ENCODE data around the gene NUP188. TPM values are rescaled to one million over a fixed set of nuclear protein-coding genes. Genes with fewer than 3 reads are reported as not detected.
A peak's percentile ranks its signal among the peaks of the same experiment; 100 is the strongest.
"Not testable (repeated sequence)": the region's sequence is repeated elsewhere in the genome, so short reads cannot be mapped to it uniquely, and the experiment has no call there.

NUP188 gene
- total RNA-seq, 1 donor from 2014 or later, result 30.1 TPM

GRCh38 chr9:129026442-129027223 lies 79.1 kb downstream of the NUP188 start:
- DNase-seq (ENCODE audit: low spot score), result peak; percentile 62

DNA sequence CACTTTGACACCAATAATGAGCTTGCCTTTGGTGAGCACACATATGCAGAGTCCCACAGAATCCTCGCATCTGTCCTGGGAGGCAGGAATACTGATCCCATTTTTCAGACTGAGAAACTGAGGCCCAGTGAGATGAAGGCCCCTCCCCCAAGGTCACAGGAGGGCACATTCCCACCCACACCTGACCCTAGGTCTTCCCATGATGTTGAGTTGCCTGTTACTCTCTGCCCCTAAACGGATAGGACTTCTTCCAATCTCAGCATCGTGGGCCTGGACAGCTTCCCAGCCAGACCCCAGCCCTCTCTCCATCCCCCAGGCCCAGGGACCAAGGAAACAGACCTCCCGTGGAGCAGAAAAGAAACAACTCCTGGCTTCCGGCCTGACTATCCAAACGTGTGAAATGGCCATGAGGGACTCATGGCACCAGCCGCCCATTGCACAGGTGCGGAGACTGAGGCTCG lies 79.8 kb downstream of the NUP188 start:
- no peak for DNase-seq (ENCODE audit: low spot score)

DNA sequence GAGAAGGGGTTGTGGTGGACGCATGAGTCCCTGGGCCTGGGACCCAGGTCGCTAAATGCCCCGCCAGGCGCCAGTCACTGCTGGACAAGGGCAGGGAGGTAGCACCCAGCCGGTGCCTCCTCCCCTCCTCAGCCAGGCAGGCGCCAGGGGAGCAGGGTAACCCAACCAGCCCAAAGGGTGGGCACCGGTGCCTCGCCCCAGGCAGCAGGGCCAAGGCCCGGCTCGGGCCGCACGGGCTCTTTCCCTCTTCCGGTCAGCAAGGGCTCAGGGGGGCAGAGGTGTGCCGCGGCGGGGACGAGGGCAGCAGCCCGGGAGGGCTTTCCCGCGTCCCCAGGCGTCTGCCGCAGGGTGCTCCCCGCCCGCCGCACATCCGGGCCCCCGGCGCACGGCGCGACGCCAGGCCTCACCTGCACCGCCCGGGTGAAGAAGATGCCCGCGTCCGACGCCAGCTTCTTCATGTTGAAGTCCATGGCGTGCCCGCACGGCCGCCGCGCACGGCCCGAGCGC lies 80.2 kb downstream of the NUP188 start:
- DNase-seq (ENCODE audit: low spot score), result peak; percentile 45

DNA sequence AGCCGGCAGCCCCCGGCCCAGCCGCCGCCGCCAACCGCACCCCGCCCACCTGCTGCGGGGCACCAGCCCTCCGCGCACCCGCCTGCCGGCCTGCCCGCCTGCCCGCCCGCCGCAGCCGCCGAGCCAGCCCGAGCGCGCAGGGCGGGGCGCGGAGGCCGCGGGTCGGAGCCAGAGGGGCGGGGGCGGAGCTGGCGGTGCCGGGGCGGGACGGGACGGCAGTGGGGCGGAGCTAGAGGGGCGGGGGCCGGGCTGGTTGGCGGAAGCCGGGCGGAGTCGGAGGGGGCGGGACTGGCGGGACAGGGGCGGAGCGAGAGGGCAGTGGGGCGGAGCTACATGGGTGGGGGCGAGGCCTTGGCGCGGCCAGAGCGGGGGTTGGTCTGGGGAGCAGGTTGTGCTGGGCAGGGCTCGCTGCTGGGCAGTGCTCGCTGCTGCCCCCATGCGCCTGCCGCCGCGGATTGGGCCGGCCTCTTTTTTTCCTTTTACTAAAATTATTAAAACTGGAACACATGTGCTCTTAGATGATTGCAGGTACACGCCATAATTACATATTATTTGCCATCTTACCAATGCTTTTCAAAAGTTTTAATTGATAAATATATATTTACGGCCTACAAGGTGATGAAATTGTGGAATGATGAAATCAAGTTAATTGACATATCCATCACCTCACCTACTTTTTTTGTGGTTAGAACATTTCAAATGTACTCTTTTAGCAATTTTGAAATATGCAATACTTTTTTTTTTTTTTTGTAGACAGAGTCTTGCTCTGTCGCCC lies 80.9 kb downstream of the NUP188 start, which contains the start of gene SH3GLB2:
Gene SH3GLB2, minus strand, starts transcription at position 140 of the 775 bp plus-strand sequence. CDS start 177 bp downstream, outside the sequence.
- DNase-seq (ENCODE audit: low spot score), result peak; percentile 94

- no peak for DNase-seq (ENCODE audit: low spot score)
These were observed 82.7 kb downstream of the NUP188 start for GRCh38 chr9:129030191-129030590.

- DNase-seq (ENCODE audit: low spot score), result no peak
These were observed 84.0 kb downstream of the NUP188 start for GRCh38 chr9:129031514-129031913.

DNA sequence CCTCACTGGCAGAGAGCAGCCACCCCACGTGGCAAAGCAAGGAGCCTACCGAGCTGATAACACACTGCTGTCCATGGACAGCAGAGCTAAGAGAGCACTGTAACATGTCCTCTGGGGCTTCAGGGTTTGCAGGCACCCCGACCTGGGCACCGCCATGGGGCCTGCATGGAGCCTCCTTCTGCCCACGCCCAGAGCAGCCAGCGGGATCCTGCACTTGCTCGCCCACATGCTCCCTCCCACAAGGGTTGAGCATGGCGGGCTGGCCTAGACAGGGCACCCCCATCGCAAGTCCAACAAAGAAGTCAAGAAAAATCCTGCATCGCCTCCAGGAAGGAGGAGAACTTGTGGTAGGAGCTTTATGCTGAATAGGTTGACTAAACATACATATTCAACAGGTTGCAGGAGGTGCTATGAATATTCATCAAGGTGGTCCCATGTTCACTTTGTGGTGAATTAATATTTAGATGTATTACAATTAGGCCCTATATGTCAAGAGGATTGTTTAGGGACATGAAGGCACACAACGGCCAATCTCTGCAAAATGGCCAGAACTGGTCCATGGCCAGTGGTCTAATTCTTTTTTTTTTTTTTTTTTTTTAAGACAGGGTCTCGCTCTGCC lies 85.2 kb downstream of the NUP188 start:
- DNase-seq (ENCODE audit: low spot score), result no peak

GRCh38 chr9:129033216-129033615 lies 85.7 kb downstream of the NUP188 start:
- no peak for DNase-seq (ENCODE audit: low spot score)

DNA sequence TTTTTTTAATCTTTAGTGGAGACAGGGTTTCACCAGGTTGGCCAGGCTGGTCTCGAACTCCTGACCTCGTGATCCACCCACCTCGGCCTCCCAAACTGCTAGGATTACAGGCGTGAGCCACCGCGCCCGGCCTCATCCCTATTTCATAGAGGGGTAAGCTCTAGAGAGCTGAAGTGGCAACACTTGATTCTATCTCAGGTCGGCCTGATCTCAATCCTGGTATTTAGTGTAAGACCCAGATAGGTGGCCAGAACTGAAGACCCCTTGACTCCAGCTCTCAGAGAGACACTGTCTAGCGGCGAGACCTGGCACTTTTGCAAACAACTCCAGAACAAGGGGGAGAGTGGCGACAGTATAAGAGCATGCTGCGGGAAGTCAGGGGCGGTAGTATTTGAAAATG lies 88.3 kb downstream of the NUP188 start:
- not testable (repeated sequence) for DNase-seq (ENCODE audit: low spot score)

GRCh38 chr9:129036241-129036922 lies 88.9 kb downstream of the NUP188 start, which contains the start of gene MIGA2:
Gene MIGA2 (plus strand): TSS chr9:129036626. CDS start chr9:129040595, 3,969 bp downstream.
- peak; percentile 100 for DNase-seq (ENCODE audit: low spot score)

DNA sequence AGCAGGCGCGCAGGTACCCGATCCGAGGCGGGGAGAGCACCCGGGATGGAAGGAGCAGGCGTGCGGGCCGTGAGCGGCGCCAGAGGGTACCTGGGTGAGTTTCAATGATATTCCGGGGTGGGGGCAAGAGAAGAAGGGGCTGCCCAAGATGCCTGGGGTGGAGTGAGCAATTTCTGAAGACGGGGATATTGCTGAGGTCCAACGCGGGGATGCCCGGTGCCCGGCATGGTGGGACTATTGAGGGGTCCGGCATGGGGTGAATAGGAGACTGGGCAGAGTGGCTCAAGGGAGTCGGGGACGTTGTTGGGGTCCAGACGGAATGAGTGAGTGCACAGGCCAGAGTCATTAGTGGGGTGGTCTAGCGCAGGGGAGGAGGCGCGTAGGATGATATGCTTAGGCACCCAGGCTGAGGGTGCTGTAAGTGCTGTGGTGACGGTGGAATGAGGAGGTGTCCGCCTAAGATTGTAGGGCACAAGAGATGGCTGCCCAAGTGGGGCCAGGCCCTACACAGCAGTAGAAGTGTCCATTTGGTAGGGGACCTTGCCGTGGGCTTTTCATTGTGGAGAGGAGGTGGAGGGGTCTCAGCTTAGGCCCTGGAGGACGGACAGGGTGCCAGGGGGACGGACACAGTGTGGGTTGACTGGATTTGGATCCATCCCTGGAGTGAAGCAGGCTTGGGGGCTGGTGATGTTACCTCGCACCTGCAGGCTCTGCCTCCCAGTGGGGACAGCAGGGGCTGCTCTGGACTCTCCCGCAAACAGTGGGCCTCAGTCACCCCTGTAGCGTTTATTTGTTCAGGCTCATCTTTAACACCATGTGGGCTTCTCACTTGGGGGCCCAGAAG lies 89.6 kb downstream of the NUP188 start:
- no peak for DNase-seq (ENCODE audit: low spot score)

GRCh38 chr9:129037767-129038098 lies 90.2 kb downstream of the NUP188 start:
- DNase-seq (ENCODE audit: low spot score), result no peak

DNA sequence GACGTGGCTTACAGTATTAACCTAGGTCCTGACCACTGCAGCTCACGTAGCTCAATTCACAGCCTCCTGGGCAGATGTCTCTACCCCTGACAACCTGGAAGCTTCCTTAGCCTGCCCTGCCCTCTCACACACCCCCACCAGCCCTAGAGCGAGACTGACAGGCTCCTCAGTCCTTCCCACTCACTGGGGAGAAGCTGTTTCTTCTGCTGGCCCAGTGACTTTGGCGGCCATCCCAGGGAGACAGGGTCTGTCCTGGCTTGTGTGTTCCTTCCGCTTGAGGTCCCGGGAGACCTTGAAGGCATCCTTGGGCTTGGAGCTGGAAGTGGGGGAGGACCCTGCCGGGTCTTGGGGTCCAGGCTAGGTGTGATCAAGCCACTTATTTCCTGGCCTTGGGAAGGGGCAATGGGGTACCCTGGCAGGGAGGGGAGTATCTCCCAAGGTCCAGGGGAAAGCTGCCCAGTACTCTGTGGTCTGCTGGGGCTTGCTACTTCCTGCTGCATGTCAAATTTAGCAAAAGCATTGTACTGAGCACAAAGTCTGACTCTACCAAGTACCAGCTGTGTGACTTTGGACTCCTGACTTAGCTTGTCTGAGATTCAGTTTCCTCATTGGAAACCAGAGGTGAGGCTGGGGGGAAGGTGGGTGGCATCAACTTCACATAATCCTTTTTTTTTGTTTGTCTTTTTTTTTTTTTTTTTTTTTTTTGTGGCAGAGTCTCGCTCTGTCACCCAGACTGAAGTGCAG lies 90.8 kb downstream of the NUP188 start:
- no peak for DNase-seq (ENCODE audit: low spot score)

- DNase-seq (ENCODE audit: low spot score), result no peak
These were observed 92.7 kb downstream of the NUP188 start for GRCh38 chr9:129040113-129040643.

DNA sequence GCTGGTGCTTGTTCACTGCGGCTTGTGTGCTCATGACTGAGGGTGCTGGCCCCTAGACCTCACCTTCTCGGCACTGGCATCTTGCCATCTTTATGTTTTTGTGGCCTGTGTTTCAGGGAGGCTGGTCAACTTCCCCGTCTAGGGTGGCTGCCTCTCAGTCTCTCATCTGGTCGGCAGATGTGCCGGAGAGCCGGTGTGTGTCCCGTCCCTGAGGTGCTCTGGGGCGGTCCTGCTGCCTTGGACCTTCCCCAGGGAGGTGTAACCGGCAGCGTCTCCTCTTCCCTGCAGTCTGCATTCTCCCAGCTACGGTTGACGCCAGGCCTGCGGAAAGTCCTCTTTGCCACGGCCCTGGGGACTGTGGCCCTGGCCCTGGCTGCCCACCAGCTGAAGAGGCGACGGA lies 94.5 kb downstream of the NUP188 start:
- no peak for DNase-seq (ENCODE audit: low spot score)

DNA sequence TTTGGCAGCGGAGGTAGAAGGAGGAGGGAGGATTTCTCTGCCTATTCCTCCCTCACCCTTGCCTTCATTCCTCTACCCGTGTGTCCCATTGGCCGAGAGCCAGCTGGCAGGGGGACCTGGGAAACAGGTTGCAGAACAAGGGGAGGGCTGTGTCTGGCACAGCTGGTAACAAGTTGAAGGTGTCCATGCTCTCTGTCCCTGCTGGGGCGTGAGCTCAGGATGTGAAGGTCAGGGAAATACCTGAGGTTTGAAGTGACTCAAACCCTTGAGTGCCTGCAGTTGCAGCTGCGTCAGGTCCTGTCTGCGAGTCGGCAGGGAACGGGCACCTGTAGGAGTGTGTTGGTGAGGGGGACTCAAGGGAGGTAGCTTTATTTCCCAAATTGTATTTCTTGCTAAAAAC lies 105.1 kb downstream of the NUP188 start:
- DNase-seq (ENCODE audit: low spot score), result no peak

DNA sequence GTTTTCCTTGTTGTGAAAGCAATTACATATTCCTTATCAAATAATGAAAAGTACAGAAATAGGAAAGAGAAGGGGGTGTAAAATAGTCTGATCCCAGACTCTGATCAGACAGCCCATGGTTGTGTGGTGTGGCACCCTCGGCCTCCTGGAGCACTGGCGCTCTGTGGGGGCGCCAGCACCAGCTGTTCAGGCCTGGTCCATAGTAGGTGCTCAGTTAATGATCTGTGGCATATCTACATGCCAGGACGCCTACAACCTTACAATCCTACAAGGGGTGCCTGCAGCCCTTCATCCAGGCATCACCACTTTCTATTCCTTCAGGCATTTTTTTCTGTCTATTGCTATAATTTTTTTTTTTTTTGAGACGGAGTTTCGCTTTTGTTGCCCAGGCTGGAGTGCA lies 105.5 kb downstream of the NUP188 start:
- DNase-seq (ENCODE audit: low spot score), result no peak

DNA sequence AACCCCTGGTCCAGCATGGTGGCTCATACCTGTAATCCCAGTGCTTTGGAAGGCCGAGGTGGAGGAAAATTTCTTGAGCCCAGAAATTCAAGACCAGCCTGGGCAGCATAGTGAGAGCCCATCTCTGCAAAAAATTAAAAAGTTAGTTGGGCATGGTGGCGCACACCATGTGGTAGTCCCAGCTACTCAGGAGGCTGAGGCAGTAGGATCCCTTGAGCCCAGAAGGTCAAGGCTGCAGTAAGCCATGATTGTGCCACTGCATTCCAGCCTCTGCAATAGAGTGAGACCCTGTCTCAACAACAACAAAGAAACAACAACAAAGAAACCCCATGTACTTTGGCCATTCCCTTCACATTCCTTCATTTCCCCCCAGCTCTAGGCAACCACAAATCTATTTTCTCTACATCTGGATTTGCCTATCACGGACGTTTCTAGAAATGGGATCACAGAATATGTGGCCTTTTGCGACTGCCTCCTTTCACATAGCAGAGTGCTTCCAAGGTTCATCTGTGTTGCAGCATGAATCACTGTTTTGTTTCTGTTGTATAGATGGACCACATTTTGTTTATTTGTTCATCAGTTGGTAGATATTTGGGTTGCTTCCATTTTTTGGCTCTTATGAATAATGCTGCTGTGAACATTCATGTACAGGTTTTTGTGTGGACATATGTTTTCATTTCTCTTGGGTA lies 106.8 kb downstream of the NUP188 start:
- no peak for DNase-seq (ENCODE audit: low spot score)
